Thyroid gland (tissue), 4 donors: ENCODE measurements around the gene PTPRN2. TPM values are rescaled to one million over a fixed set of nuclear protein-coding genes. Genes with fewer than 3 reads are reported as not detected.

Source experiments
- DNase-seq, 2 donors: peaks; one replicate each; pipeline ENCODE4 v3.0.0-alpha.2; 2019
- H3K27ac ChIP-seq, 3 donors: fragments of 200-600 bp; sonication (generic); 1 replicate in 2 of 3; 2 replicates in 1 of 3; pipeline ENCODE4 v1.5.1; 2016 to 2019; ENCODE audit warnings: mild to moderate bottlenecking in 1 of 3, moderate library complexity in 1 of 3
- H3K27me3 ChIP-seq: fragments of 200-600 bp; sonication (generic); one replicate; pipeline ENCODE4 v1.5.1; 2019
- H3K36me3 ChIP-seq, 2 donors: fragments of 200-600 bp; sonication (generic); one replicate each; pipeline ENCODE4 v1.5.1; 2016 to 2019
- H3K4me1 ChIP-seq, 2 donors: fragments of 200-600 bp; sonication (generic); one replicate each; pipeline ENCODE4 v1.5.1; 2017 to 2019
- H3K4me3 ChIP-seq, 3 donors: fragments of 200-600 bp; sonication (generic); replicated peaks in 1 of 3; 1 replicate in 2 of 3; 2 replicates in 1 of 3; pipeline ENCODE4 v1.5.1; 2016; ENCODE audit warnings: mild to moderate bottlenecking in 1 of 3
- H3K9me3 ChIP-seq: fragments of 200-600 bp; sonication (generic); one replicate; pipeline ENCODE4 v1.5.1; 2017
- POLR2A ChIP-seq, 2 donors: fragments of 450-650 bp; IDR thresholded peaks; one replicate each; pipeline ENCODE4 v1.6.1; 2017; ENCODE audit warnings: antibody characterized with exemption in 2 of 2, mild to moderate bottlenecking in 2 of 2, moderate library complexity in 1 of 2
- WGBS, 2 donors: methylation state at CpG; one replicate each; pipeline ENCODE4 v1.1.5; 2017; 5-methylcytosine and 5-hydroxymethylcytosine counted together
- intact Hi-C: fragments of 100-400 bp; cut with DNase I; formaldehyde crosslinking; loops from one replicate; pipeline ENCODE4 v1.15.1; 2023
- total RNA-seq, 4 donors: library from RNA; depleted of rRNA; stranded (reverse); fragments of >200 nt; gene quantifications; one replicate each; pipeline ENCODE4 v1.2.3, GENCODE V29; 2016
- TF ChIP-seq, protein P1 (sequence below), 6 experiments: fragments of 200-600 bp in 3 of 6; fragments of 450-650 bp in 3 of 6; sonication (generic) in 3 of 6; IDR thresholded peaks; one replicate each; pipeline ENCODE4 v1.5.1; 2016 to 2019; ENCODE audit warnings: antibody characterized with exemption in 6 of 6, mild to moderate bottlenecking in 2 of 6, inconsistent platforms in 1 of 6, moderate library complexity in 1 of 6

The PTPRN2 gene
- total RNA-seq, 4 donors from 2014 or later = 4.2 to 9.9 (median 7.7) TPM

DNA sequence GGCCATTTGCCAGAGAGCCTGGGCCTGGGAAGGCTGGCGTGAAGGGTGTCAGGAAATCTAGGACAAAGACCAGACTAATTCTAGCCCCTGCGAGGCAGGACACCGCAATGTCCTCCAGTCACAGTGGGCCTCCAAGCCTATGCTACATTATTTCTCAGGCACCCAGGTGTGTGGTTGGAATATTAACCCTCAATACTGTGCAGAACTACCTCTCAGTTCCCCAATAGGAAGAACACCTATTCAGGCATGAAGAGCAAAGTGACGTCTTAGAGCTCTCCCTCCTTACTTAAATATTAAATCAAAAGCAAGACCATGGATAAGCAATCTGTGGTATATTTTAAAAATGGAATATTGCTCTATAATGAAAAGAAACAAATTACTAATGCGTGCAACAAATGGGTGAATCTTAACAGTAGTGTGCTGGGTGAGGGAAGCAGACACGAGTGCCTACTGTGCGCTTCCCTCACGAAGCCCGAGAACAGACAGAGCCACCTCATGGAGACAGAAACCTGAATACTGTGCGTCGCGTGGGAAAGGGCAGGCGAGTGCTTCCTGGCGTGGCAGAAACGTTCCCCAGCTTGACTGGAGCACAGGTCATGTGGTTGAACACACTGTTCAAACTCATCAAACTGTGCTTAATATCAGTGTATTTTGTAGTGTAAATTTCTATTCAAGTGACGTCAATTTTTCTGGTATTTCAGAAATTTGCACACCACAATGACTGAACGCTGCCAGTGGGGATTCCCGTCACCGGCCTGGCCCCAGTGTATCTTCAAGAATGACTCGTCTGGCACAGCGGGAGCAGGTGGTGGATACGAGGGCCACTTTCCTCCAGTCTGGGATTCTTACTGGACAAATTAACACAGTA lies 15.5 kb upstream of the PTPRN2 start:
- intact Hi-C loops = no loop called here
- WGBS, 2 donors = 87 to 91% methylated on average over 22 of the region's 22 CpGs
- H3K36me3 ChIP-seq = no peaks in the 10 kb centered on the region
- H3K27ac ChIP-seq = no peak overlapping the region
- H3K4me3 ChIP-seq = no peak overlapping the region
- no peaks in the 10 kb centered on the region for H3K27me3 ChIP-seq
- H3K9me3 ChIP-seq = no peaks in the 10 kb centered on the region
- no peaks in the 10 kb centered on the region for H3K4me1 ChIP-seq
- TF ChIP-seq, protein P1, sequence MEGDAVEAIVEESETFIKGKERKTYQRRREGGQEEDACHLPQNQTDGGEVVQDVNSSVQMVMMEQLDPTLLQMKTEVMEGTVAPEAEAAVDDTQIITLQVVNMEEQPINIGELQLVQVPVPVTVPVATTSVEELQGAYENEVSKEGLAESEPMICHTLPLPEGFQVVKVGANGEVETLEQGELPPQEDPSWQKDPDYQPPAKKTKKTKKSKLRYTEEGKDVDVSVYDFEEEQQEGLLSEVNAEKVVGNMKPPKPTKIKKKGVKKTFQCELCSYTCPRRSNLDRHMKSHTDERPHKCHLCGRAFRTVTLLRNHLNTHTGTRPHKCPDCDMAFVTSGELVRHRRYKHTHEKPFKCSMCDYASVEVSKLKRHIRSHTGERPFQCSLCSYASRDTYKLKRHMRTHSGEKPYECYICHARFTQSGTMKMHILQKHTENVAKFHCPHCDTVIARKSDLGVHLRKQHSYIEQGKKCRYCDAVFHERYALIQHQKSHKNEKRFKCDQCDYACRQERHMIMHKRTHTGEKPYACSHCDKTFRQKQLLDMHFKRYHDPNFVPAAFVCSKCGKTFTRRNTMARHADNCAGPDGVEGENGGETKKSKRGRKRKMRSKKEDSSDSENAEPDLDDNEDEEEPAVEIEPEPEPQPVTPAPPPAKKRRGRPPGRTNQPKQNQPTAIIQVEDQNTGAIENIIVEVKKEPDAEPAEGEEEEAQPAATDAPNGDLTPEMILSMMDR (IDR thresholded peaks at IDR 0.05) = no peak
- TF ChIP-seq POLR2A (IDR thresholded peaks at IDR 0.05) = no peak
- DNase-seq = no peak

DNA sequence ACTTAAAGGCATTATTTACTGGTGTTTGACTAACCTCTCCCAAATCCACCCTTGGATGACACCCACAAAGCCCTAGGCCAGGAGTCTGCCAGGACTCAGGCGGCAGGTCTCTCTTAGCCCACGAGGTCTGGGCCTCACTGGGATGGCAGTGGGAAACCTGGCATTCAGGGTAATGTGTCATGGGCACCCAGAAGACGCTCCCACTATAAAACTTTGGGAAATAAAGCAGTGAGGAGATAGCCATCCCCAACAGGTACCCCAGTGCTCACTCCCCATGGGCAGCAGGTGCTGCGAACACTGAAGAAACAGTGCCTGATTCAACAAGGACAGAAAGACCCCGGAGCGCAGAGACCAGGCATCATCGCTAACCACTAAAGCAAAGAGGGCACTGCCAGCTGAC lies 14.4 kb upstream of the PTPRN2 start:
- no peak for DNase-seq
- intact Hi-C loops = no loop called here
- Histone ChIP-seq H3K27ac (no peak overlapping the region), H3K36me3 (no peaks in the 10 kb centered on the region), H3K27me3 (no peaks in the 10 kb centered on the region), H3K4me3 (no peak overlapping the region), H3K4me1 (no peaks in the 10 kb centered on the region), H3K9me3 (no peaks in the 10 kb centered on the region)
- no peak for TF ChIP-seq POLR2A (IDR thresholded peaks at IDR 0.05)
- TF ChIP-seq, protein P1 (IDR thresholded peaks at IDR 0.05) = no peak
- WGBS, 2 donors = 97 to 99% methylated on average over 6 to 7 of the region's 7 CpGs

DNA sequence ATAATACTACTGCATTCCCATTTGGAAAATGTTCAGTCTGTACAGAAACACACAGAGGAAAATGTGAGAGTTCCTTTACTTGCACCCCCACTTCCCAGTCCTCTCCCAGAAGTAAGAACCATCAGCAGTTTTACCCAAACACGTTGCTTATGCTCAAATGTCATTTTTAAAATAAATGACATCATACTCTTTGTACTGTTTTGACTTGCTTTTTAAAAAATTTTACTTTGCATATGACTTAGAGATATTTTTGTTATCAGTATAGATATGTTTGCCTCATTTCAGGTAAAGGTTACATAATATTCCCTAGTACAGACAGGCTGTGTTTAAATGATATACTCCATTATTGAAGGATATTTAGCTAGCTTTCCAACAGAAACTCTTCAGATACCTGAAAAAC lies 13.5 kb upstream of the PTPRN2 start:
- Histone ChIP-seq H3K27me3 (no peaks in the 10 kb centered on the region), H3K4me3 (no peak overlapping the region), H3K36me3 (no peaks in the 10 kb centered on the region), H3K27ac (no peak overlapping the region), H3K9me3 (no peaks in the 10 kb centered on the region), H3K4me1 (no peaks in the 10 kb centered on the region)
- intact Hi-C loops = no loop called here
- no peak for DNase-seq
- WGBS, 2 donors = 63 to 68% methylated on average over 1 of the region's 1 CpG
- TF ChIP-seq, protein P1 (IDR thresholded peaks at IDR 0.05) = no peak
- no peak for TF ChIP-seq POLR2A (IDR thresholded peaks at IDR 0.05)

DNA sequence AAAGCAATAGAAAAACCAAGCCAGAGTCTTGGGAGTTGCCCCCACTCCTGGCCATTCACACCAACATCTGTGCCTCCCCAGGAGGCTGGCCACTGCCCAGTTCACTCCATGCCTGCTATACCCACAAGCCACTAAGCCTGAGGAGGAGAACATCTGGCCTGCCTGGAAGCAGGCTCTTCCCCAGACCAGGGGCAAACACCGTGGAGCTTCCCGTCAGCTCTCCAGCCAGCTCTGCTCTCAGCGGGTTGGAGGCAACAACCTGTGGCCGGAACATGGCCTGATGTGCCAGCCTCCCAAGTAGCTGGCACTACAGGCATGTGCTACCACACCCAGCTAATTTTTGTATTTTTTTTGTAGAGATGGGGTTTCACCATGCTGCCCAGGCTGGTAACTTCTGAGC lies 9.1 kb upstream of the PTPRN2 start:
- no peak overlapping the region for H3K4me3 ChIP-seq
- no peak overlapping the region for H3K27ac ChIP-seq
- 100% methylated on average over 1 to 4 of the region's 4 CpGs for WGBS, 2 donors
- H3K36me3 ChIP-seq = no peaks in the 10 kb centered on the region
- no peak for TF ChIP-seq POLR2A (IDR thresholded peaks at IDR 0.05)
- TF ChIP-seq, protein P1 (IDR thresholded peaks at IDR 0.05) = no peak
- no peaks in the 10 kb centered on the region for H3K9me3 ChIP-seq
- H3K4me1 ChIP-seq = no peaks in the 10 kb centered on the region
- intact Hi-C loops = no loop called here
- no peak for DNase-seq
- no peaks in the 10 kb centered on the region for H3K27me3 ChIP-seq

DNA sequence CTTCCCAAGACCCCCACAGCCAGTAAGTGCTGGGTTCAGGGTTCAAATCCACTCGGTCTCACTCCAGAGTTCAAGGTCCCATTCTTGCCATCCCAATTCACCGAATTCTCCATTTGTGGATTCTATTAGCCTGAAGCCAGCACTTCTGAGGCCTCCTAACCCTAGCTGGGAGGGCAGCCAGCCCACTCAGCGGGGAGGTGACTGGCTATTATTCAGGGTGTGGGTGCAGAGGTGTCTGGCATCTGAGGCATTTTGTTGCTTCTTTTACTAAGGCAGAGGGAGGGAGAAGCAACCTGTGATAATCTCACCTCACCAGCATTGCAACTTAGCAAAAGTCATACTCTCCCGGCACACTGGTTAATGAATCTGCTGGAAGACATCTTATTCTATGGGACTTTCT lies 8.7 kb upstream of the PTPRN2 start:
- Histone ChIP-seq H3K27ac (no peak overlapping the region), H3K4me3 (no peak overlapping the region), H3K27me3 (no peaks in the 10 kb centered on the region), H3K4me1 (no peaks in the 10 kb centered on the region), H3K9me3 (no peaks in the 10 kb centered on the region), H3K36me3 (no peaks in the 10 kb centered on the region)
- TF ChIP-seq, protein P1 (IDR thresholded peaks at IDR 0.05) = no peak
- TF ChIP-seq POLR2A (IDR thresholded peaks at IDR 0.05) = no peak
- DNase-seq = no peak
- intact Hi-C loops = no loop called here
- WGBS, 2 donors = 96 to 97% methylated on average over 4 of the region's 4 CpGs
